ENCODE results near the gene EIF4ENIF1.

- no peak for TF ChIP-seq CTCF (IDR thresholded peaks at IDR 0.05)
- TF ChIP-seq POLR2A (IDR thresholded peaks at IDR 0.05), result no peak
Measured at GRCh38 chr22:31439808-31440207, 49.8 kb downstream of the EIF4ENIF1 start.

Measured in right lobe of liver (tissue), 4 donors.